ENCODE measurements around the gene ASTN2.

ASTN2 gene

DNA sequence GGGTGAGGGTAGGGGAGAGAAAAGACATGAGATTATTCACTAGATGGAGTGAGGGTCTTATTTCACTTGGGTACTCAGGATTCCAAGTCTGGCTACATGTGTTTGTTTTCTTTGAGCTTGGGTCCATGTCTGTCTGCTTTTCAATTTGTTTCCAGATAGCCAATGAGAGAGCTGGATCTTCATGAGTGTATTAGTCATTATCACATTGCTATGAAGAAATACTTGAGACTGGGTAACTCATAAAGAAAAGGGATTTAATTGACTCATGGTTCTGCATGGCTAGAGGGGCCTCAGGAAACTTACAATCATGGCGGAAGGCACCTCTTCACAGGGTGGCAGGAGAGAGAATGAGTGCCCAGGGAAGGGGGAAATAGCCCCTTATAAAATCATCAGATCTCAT lies 924.5 kb downstream of the ASTN2 start:
- DNase-seq: no peak

DNA sequence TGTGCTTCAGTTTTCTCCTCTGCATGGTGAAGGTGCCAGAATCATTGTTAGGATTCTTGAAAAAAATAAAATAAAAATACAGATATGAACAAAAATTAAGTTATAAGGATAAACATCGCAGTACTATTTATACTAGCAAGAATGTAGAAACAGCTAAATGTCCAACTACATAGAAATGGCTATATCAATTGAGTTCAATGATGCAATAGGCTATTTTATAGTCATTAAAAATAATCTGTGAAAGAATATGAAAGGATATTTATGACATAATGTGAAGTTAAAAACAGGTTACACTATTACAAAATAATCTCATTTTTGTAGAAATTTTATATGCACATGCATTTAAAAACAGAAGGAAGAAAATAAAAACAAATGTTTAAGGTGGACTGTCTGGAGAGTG lies 926.5 kb downstream of the ASTN2 start:
- DNase-seq: no peak

DNA sequence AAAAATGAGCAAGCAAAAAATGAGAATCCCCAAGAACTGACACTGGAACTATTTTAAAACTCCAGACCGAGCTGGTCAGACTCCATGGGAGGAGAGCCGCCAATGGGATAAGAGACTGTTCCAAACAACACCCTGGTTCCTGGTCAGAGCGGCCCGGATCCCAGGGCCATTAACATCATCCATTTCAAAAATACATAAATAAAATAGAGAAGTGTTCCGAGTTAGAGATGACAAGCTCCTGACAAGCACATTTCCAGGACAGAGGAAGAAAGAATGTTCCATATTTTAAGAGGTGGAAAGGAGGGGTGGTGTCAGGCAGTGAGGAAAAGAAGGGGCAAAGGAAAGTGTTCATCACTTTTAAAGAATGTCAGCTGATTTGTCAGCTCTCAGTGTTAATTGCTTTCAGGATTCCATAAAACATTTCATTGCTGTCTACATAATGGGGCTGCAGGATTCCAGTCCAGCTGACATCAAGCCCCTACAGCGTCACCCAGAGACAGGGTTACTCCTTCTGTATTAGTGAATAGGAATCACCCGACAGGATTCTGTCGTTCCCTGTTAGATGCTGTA lies 930.3 kb downstream of the ASTN2 start:
- no peak for DNase-seq

DNA sequence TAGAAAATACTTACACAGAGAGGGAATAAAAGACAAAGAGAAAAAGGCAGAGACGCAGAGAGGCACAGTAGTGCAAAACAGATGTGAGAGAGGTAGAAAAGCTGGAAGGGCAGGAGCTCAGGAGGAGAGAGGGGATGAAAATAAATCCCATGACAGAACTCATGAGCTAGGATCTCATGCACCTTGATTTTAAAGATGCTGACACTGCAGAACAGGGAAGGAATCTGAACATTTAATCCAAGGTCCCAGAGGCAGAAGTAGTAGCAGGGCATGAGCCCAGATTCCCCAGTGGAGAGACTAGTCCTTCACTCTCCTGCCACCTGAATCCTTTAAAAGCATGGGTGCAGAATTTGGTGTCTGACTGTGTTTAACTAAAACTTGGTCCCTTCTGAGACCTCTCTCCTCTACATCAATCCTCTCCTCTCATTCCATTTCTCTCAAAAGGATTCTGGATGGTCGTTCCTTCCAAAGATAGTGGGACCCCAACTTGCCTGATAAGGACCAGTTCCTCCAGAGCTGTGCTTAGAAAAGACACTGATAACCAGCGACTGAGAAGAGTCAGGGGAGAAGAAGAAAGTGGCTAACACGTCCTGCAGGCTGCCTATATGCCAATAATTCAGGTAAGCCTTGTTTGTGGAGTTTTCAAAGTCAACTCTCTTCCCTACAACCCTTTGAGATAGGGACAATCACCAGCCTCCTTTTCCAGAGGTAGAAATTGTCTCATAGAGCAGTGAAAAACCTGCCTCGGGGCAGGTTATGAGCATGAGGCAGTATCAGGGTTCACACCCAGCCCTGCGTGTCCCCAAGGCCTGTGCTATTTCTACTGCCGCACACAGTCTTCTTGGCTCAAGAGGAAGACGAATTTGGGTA lies 931.0 kb downstream of the ASTN2 start:
- DNase-seq: no peak

DNA sequence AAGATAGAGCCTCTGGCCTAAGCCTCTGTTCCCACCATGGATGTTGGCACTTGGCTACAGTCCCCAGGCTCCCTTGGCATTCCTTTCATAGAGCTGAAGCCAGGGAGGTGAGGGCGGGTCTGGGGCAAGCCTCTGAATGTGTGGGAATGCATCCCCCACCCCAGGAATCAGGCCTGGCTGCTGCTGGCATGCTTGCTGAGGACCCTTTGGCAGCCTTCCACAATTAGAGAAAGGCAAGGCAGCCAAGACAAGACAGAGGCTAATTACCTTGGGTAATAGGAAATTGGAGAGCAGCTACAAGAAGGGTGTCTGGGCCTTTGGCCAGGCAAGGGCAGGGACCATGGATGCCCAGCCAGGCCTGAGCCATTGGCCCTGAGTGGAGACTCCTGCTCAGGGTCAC lies 932.1 kb downstream of the ASTN2 start:
- DNase-seq: no peak

DNA sequence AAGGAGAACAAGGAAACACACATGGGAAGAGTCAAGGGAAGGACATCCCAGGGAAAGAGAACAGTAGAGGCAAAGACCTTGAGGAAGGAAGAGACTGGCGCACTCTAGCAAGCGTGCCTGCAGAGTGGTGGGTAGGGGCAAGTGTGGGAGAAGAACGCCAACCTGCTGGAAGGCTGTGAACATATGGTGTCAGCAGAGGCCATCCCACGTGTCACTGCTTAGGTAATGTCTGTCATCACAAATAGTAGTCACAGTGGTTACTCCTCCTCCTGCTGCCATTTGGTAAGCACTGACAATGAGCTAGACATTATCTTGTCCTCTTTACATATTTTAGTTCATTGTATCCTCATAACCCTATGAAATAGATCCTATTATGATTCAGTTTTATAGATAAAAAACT lies 934.2 kb downstream of the ASTN2 start:
- no peak for DNase-seq

DNA sequence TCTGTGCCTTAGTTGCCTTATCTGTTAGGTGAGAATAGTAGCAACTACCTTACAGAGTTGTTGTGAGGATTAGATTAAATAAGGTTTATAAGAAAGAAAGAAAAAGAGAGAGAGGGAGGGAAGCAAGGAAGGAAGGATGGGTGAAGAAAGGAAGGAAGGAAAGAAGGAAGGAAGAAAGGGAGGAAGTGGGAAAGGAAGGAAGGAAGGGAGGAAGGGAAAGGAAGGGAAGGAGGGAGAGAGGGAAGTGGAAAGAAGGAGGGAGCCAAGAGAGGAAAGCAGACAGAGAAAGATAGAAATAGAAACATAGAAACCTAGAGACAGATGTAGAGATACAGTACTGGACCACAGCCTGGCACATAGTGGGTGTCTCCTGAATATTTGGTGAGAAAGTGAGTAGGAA lies 934.9 kb downstream of the ASTN2 start:
- no peak for DNase-seq

DNA sequence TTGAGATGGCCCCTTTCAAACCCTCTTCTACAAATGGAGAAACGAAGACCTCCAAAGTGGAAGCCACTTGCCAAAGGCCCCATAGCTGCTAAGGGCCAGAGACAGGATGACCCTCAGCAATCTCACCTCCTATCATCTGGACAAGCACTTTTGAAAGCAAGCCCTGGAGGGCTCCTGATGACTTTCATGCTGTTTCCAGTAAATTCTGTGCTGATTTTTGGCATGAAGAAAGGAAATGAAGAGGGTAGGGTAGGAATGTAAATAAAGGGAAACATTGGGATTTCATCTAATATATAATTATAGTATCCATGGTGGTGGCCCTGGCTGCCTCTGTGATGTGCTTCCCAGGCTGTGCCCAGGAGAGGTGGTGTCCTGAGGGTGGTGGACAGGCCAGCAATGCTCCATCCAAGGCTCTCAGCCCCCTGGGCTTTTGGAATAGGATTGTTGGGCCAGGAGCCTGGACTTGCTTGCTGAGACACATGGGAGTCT lies 935.8 kb downstream of the ASTN2 start:
- DNase-seq: no peak

DNA sequence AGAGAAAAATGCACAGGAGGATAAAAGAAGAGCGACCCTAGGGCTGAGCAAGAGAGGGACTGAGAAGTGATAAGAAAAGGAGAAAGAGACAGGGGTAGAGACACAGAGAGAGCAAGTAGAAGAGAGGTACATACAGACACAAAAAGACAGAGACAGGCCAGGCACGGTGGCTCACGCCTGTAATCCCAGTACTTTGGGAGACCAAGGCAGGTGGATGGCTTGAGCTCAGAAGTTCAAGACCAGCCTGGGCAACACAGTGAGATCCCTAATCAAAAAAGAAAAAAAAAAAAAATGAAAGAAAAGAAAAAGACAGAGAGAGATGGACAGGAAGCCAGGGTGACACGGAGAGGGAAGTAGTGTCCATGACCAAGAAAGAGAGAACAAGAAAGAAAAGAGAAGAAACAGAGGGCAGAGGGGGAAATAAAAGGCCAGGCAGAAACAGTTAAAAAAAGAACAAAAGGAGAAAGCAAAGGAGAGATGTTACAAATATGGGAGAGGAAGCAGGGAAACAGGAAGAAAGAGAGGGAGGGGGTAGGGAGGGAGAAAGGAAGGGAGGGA lies 937.2 kb downstream of the ASTN2 start:
- DNase-seq: no peak

DNA sequence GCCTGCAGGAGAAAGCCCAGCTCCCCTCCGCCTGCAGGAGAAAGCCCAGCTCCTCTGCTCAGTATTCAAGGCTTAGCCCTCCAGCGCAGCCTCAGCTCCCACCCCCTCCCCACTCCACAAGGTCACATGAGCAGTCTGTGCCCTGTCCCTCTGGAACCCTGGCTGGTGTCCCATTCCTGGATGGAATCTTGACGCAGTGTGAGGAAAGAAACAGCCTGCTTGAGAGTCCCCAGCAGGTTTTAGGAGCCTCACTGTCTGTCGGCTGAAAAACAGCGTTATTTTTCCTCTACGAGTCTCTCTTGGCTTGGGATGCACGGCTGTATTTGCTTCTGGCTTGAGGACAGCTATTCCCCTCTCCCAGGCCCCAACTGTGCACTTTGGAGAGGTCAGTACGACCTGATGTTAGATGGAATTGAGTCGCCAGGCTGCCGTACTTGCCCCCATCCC lies 937.9 kb downstream of the ASTN2 start:
- no peak for DNase-seq

DNA sequence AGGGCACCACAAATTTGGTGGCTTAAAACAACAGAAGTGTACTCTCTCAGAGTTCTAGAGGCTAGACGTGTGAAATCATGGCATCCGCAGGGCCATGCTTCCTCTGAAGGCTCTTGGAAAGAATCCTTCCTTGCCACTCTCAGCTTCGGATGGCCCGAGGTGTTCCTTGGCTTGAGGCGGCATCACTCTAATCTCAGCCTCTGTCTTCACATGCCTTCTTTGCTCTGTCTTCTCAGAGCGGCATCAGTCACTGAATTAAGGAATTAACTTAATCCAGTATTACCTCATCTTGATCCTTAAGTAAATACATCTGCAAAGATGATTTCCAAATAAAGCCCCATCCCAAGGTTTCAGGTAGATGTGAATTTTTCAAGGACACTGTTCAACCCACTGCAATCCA lies 938.9 kb downstream of the ASTN2 start:
- DNase-seq: no peak

DNA sequence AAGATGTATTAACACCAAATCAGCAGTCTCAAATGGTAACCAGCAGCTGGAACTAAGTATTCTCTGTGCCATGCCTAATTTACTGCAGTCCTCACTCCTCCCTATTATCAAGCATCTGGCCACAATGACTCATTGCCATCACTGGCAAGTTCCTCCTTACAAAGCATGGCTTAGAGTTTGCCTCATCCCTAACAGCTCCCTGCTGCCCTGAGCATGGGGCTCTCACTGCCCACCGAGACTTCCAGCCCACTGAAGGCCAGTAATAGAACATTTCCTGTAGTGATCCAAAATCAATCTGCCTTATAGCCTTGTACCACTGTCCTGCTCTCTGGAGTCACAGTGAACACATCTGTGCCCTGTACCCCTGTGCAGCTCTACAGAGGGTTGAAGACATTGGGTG lies 939.7 kb downstream of the ASTN2 start:
- DNase-seq: peak; percentile 46

DNA sequence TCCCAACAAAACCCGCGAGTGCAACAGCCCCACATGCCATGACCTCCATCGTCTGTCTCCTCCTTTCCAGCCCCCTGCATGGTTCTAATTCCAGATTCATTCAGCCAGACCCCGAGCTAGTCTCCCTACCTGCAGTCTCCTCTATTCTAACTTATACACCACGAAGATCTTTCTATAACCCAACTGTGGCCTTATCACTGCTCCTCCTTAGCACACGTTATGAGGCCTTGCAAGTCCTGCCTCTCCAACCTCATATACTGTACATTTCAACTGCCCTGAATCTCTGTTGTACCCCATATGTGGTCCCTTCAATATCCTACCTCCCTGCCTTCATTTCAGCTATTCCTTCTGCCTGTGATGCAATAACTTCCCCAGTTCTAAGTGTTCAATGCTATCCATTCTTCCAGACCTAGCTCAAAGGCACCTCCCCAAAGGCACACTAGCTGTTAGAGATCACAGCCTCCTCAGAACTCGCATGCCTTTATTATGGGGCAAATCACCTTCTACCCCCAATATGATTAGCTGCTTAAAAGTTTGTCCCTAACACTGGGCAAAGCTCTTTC lies 942.8 kb downstream of the ASTN2 start:
- DNase-seq: no peak

DNA sequence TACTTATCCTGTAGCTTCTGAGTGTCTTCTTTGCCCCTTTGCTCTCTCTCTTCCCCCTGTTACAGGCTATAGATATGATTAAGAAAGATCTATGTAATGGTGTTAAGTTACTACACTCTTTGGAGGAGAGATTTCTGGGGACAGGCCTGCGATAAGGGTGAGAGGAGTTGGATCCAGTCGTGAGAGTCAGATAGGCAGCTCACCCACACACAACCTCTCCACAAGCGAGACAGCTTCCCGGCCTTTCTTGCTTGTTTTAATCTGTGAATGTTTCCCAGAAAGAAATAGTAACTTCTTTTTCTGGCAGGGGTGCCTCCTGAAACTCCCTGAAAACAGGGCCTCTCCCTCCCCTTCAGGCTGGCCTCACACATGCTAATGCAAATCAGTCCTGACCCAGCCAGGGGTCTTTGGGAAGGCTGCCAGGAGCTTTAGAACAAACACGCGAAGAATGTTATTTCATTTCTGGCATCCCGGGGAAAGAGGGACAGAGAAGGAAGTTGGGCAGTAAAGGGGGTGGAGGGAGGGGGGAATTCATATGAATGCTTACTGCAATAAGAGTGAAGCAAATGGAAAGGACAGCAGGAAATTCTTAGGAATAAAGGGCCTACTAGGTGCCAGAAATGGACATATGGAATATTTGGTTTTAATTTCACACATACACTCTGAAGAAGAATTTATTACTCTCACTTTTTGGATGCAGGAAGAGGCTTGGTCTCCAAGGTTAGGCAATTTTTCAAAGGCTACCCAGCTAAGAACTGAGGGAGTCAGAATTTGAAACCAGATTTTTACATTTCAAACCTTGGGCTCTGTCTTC lies 943.6 kb downstream of the ASTN2 start:
- no peak for DNase-seq

DNA sequence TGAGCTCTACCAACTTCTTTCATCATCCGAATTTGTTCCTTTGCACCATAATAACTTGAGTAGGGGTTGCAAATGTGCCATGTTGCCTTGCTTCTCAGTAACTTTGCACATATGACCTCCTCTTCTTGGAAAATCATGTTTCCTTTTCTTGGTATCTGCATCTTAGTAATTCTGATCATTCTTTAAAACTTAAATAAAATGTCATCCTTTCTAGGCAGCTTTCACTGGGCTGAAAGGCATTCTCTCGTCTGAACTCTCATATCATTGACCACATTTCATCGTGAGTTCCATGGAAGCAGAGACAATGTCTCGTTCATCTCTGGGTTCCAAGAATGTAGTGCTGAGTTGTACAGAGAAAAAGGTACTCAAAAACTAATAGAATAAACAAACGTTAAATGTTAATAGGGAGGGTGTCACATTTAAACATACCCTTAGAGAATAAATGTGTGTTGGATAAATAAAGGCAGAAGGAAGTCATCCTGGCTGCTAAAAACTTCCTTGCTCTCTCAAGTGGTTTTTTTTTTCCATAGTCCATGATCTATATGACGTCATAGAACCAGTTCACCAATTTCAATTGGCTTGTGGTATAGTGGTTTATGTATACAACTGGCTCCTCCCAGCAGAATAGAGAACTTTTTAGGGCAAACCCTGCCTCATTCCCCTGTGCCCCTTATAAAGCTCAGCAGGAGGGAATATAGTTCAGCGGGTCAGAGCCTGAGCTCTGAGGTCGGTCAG lies 945.9 kb downstream of the ASTN2 start:
- no peak for DNase-seq

DNA sequence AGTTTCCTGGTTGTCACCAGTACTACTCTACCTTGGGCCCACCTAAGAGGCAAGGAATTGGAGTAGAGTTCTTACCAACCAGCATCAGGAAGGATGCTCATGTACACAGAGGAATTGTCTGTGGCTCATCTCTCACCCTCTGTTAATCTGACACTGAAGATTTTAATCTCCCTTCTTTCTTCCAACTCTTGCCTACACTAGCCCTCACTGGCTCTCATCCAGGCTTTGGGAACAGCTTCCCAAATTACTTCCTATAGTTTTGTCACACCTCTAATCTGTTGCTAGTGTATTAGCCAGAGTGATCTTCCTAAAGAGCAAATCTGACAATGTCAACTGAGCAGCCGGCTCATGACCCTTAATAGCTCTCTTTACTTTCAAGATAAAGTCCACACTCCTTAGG lies 946.5 kb downstream of the ASTN2 start:
- no peak for DNase-seq

DNA sequence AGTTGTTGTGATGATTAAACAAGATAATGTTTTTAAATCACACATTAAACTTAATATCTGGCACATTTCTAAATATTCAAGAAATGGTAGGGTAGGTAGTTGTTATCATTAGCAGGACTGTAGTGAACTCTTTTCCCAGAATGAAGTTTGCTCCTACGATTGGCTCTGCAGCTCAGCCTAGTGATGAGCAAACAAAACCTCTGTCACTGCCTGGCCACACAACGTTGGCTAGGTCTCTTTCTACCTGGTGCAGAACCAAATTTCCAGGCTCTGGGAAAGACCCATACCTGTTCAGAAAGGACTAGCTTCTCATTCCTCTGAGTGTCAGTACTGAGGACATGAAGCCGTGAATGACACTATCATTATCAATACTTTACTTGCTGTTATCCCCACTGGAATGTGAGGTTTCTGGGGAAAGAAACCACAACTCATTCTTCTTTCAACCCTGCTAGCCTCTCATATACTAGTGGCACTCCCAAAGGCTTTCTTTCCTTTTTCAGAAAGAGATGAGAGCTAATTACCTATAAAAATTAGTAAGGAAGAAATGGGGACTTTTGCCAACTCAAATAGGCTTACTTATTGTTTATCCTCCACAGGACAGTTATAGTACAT lies 947.0 kb downstream of the ASTN2 start:
- DNase-seq: no peak

DNA sequence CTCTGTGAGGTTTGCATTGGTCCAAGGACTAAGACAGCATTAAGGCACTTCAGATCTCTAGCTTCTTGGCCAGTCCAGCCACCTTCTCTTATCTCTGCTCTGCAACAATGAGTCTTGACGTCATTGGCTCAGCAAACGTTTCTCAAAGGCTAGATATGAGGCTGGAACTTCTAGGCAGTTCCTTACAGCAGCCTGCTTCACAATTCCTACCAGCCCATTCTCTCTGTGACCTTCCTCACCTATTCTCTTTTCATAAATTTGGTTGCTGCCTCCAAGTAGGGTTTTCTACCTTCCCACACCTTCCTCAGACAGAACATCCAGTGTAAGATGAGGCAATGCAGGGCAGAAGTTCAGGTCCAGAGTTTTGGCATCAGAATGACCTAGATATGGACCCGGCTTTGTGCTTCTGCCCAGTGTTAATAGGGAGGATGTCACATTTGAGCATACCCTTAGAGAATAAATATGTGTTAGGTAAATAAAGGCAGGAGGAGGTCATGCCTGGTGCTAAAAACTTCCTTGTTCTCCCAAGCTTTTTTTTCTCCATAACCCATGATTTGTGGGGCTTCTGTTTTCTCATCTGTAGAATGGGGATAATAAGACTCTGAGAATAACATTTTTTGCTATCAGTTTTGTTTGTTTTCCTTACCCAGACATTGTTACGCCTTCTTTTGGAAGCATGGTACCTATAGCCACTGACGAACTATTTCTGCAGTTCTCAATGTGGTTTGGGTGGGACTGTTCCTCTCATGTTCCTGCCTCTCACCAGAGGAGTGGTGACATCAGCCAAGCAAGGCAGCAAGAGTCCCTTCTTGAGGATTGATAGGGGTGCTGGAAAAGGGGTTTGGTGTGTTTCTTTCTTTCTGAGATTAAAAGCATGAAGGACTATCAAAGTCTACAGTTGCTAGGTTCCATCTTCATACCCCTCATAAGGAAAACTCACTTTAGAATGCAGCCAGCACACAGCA lies 948.3 kb downstream of the ASTN2 start:
- DNase-seq: no peak

DNA sequence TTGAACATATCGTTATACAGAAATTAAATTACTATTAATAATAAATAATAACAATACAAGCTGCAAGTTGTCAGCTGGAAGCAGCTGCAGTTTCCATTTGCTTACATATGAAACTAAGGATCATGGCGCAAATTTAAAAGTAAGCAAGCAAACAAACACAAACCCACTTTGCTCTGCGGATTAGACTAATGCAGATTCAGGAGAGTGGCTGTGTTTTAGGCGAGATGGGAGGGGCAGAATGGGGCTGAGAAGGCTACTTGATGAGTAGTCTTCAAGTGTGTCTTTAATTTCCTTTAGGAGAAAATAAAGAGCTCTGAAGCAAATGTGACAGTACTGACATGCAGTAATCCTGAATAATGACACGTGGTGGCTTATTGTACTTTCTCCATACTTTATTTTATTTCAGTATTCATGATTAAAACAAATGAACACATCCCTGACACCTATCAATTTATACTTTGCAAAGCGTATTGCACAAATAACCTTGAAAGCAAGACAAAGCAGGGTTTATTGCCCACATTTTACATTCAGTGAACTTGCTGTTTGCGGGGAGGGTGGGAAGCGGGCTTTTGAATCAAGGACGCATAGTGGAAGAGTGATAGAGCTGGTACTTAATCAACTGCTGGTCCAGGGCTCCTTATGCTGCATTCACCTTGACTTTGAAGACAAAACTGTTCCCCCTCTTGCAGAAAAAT lies 949.1 kb downstream of the ASTN2 start:
- DNase-seq: no peak

DNA sequence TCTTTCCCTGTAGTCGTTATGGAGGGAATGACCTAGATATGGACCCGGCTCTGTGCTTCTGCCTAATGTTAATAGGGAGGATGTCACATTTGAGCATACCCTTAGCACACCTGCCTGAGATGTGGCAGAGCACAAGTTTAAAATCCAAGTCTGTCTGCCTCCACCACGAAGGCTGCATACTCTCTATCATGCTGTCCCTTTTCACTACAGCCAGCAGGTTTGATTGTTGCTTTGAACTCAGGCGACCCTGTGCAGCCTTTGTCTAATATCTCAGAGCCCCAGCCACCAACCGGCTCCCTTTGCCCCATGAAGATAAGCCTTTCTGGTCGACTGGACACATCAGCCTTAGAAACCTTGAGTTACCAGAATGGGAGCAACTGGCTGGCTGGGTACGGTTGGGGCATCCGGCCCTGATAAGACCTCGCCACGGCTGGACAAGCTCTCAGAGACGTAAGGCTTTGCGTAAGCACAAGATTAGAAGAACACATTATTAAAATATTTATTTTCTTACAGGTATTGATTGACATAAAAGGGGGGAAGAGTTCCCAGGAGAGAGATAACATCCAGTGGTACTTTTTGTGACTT lies 949.8 kb downstream of the ASTN2 start:
- DNase-seq: no peak

Data from suppressor macrophage treated with lipopolysaccharide for 4 hours (primary cell).